Sigmoid colon (tissue), 4 donors: ENCODE measurements around the gene COPZ2.

Experiments
- EP300 ChIP-seq, 4 donors: sonication (generic); formaldehyde crosslinking; IDR thresholded peaks; one replicate each; pipeline ENCODE4 v1.6.1; 2017; ENCODE audit warnings: antibody characterized with exemption in 4 of 4
- POLR2A ChIP-seq, 2 donors: fragments of 450-650 bp; IDR thresholded peaks; one replicate each; pipeline ENCODE4 v1.6.1; 2016; ENCODE audit warnings: antibody characterized with exemption in 2 of 2, mild to moderate bottlenecking in 2 of 2, moderate library complexity in 2 of 2
- POLR2AphosphoS5 ChIP-seq, 4 donors: sonication (generic); formaldehyde crosslinking; IDR thresholded peaks; one replicate each; pipeline ENCODE4 v1.6.1; 2017; ENCODE audit warnings: antibody characterized with exemption in 4 of 4
- TF ChIP-seq, protein P1 (sequence below), 4 experiments: fragments of 450-650 bp in 3 of 4; fragments of 200-600 bp in 1 of 4; IDR thresholded peaks; one replicate each; pipeline ENCODE4 v1.5.1; 2016 to 2019; ENCODE audit warnings: antibody characterized with exemption in 4 of 4, mild to moderate bottlenecking in 3 of 4, moderate library complexity in 2 of 4

DNA sequence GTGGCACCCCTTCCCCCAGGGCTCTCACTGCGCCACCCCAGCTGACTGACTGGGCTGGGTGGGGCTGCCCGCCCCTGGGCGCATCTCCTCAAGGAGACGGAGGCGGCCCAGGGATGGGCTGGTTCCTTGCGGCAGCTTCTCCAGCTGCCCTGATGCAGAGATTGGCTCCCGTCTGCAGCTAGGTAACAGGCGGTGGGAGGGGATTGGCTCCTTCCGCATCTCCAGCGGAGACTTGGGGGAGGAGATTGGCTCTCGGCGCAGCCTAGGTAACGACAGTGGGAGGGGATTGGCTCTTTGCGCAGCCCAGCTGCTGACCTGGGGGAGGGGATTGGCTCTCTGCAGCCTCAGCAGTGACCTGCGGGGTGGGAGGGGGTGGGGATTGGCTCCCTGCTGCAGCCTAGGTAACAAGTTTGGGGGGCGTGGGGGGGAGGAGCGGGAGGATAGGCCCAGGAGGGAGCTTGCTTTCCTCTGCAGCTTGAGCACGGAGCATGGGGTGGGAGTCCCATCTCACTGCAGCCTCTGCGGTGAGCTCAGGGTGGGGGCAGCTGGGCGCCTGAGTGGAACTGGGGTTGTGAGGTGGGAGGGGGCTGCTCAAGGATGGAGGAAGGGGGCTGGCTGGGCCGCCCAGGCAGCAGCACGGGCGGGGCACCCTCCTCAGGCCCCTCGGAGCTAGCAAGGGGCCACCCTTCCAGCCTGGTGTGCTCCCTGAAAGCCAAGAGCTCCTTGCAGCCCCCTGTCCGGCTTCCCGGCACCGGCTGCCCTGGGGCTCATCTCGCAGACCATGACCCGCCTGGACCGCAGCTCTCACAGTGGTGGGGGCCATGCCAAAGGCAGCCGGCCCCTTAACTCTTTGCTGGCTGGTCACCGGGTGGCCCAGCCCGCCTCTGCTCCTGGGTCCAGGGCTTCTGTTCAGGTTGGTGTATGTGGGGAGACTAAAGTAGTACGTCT lies 16.9 kb upstream of the COPZ2 start:
- TF ChIP-seq, protein P1, sequence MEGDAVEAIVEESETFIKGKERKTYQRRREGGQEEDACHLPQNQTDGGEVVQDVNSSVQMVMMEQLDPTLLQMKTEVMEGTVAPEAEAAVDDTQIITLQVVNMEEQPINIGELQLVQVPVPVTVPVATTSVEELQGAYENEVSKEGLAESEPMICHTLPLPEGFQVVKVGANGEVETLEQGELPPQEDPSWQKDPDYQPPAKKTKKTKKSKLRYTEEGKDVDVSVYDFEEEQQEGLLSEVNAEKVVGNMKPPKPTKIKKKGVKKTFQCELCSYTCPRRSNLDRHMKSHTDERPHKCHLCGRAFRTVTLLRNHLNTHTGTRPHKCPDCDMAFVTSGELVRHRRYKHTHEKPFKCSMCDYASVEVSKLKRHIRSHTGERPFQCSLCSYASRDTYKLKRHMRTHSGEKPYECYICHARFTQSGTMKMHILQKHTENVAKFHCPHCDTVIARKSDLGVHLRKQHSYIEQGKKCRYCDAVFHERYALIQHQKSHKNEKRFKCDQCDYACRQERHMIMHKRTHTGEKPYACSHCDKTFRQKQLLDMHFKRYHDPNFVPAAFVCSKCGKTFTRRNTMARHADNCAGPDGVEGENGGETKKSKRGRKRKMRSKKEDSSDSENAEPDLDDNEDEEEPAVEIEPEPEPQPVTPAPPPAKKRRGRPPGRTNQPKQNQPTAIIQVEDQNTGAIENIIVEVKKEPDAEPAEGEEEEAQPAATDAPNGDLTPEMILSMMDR (IDR thresholded peaks at IDR 0.05) = no peak
- TF ChIP-seq POLR2A (IDR thresholded peaks at IDR 0.05) (no peak), POLR2AphosphoS5 (IDR thresholded peaks at IDR 0.05) (peak; percentile 8 to 55 (median 24)), EP300 (IDR thresholded peaks at IDR 0.05) (no peak)
